Activated naive CD4-positive, alpha-beta T cell treated with anti-CD3 and anti-CD28 coated beads, Interleukin-2, amount 10 ng/mL, durations not matched to agents 7 days and 5 days (primary cell): ENCODE data around the gene FOXS1.

ENCODE experiments used
- CTCF ChIA-PET: fragments of 350-600 bp; sonication (Branson Sonifier 250); formaldehyde crosslinking; loops from one replicate; lab custom pipeline; 2021; ENCODE audit warnings: antibody characterized with exemption; lab: Charles Lee
- DNase-seq: peaks from one replicate; pipeline ENCODE4 v3.0.0-alpha.2; 2020
- H3K27ac Mint-ChIP-seq: one replicate; pipeline ENCODE4 v1.8.0; 2021; ENCODE audit warnings: mild to moderate bottlenecking, moderate library complexity, mixed read lengths
- H3K27me3 Mint-ChIP-seq: one replicate; pipeline ENCODE4 v1.8.0; 2021; ENCODE audit warnings: mild to moderate bottlenecking, mixed read lengths
- H3K36me3 Mint-ChIP-seq: one replicate; pipeline ENCODE4 v1.8.0; 2021; ENCODE audit warnings: mixed read lengths
- H3K4me1 Mint-ChIP-seq: one replicate; pipeline ENCODE4 v1.8.0; 2021; ENCODE audit warnings: mixed read lengths
- H3K4me3 Mint-ChIP-seq: one replicate; pipeline ENCODE4 v1.8.0; 2021; ENCODE audit warnings: mild to moderate bottlenecking, moderate library complexity, mixed read lengths
- H3K9me3 Mint-ChIP-seq: one replicate; pipeline ENCODE4 v1.8.0; 2021; ENCODE audit warnings: mixed read lengths

FOXS1 gene

GRCh38 chr20:31840906-31841816 lies 4.2 kb downstream of the FOXS1 start:
- no peaks in the 10 kb centered on the region for H3K36me3 Mint-ChIP-seq
- no peak overlapping the region for H3K4me3 Mint-ChIP-seq
- H3K27ac Mint-ChIP-seq: no peak overlapping the region
- DNase-seq: no peak
- H3K9me3 Mint-ChIP-seq: no peaks in the 10 kb centered on the region
- CTCF ChIA-PET: interaction anchor here (1.4 to 6.7 kb wide), 2 partner anchors 11 to 18 kb away, joined by 3 to 40 read pairs; no protein-coding TSS in a partner anchor
- peaks cover 10% of the 10 kb centered on the region for H3K27me3 Mint-ChIP-seq
- H3K4me1 Mint-ChIP-seq: peaks cover 6% of the 10 kb centered on the region

- H3K27ac Mint-ChIP-seq: no peak overlapping the region
- H3K36me3 Mint-ChIP-seq: no peaks in the 10 kb centered on the region
- peaks cover 12% of the 10 kb centered on the region for H3K4me1 Mint-ChIP-seq
- H3K4me3 Mint-ChIP-seq: no peak overlapping the region
- DNase-seq: no peak
- CTCF ChIA-PET: interaction anchor here (4.1 to 6.7 kb wide), 2 partner anchors 13 to 16 kb away, joined by 24 to 40 read pairs; no protein-coding TSS in a partner anchor
- H3K27me3 Mint-ChIP-seq: peaks cover 13% of the 10 kb centered on the region
- H3K9me3 Mint-ChIP-seq: no peaks in the 10 kb centered on the region
Measured at GRCh38 chr20:31839782-31840487, 5.5 kb downstream of the FOXS1 start.

GRCh38 chr20:31838646-31839292 lies 6.6 kb downstream of the FOXS1 start:
- Mint-ChIP-seq H3K4me1 (peaks cover 12% of the 10 kb centered on the region), H3K36me3 (no peaks in the 10 kb centered on the region), H3K4me3 (no peak overlapping the region), H3K9me3 (no peaks in the 10 kb centered on the region), H3K27me3 (peaks cover 6% of the 10 kb centered on the region), H3K27ac (no peak overlapping the region)
- CTCF ChIA-PET: interaction anchor here (1.3 to 6.7 kb wide), 5 partner anchors 8 to 193 kb away, joined by 3 to 40 read pairs (median 10); no protein-coding TSS in a partner anchor
- DNase-seq: no peak

- H3K27ac Mint-ChIP-seq: no peak overlapping the region
- H3K4me3 Mint-ChIP-seq: no peak overlapping the region
- H3K9me3 Mint-ChIP-seq: no peaks in the 10 kb centered on the region
- peaks cover 5% of the 10 kb centered on the region for H3K27me3 Mint-ChIP-seq
- H3K36me3 Mint-ChIP-seq: no peaks in the 10 kb centered on the region
- CTCF ChIA-PET: interaction anchor here (1.0 to 6.7 kb wide), 6 partner anchors 9 to 194 kb away, joined by 3 to 40 read pairs (median 7); no protein-coding TSS in a partner anchor
- H3K4me1 Mint-ChIP-seq: peaks cover 12% of the 10 kb centered on the region
- DNase-seq: no peak
Measured at GRCh38 chr20:31837896-31838397, 7.5 kb downstream of the FOXS1 start.

- no peak overlapping the region for H3K4me3 Mint-ChIP-seq
- no peak for DNase-seq
- H3K4me1 Mint-ChIP-seq: peaks cover 12% of the 10 kb centered on the region
- peaks cover 5% of the 10 kb centered on the region for H3K27me3 Mint-ChIP-seq
- no peaks in the 10 kb centered on the region for H3K9me3 Mint-ChIP-seq
- no peak overlapping the region for H3K27ac Mint-ChIP-seq
- CTCF ChIA-PET: interaction anchor here (1.0 to 6.7 kb wide), 7 partner anchors 10 to 195 kb away, joined by 3 to 40 read pairs (median 10); partner anchors contain the start of gene PDRG1
- H3K36me3 Mint-ChIP-seq: no peaks in the 10 kb centered on the region
Measured at GRCh38 chr20:31836853-31837608, 8.4 kb downstream of the FOXS1 start.

GRCh38 chr20:31835977-31836852 lies 9.2 kb downstream of the FOXS1 start:
- DNase-seq: peak; percentile 49
- no peak overlapping the region for H3K4me3 Mint-ChIP-seq

GRCh38 chr20:31835554-31835953 lies 9.8 kb downstream of the FOXS1 start:
- H3K27ac Mint-ChIP-seq: no peak overlapping the region
- no peak for DNase-seq
- CTCF ChIA-PET: interaction anchor here (3.0 to 4.1 kb wide), 2 partner anchors 11 to 12 kb away, joined by 12 to 24 read pairs; no protein-coding TSS in a partner anchor
- no peak overlapping the region for H3K4me3 Mint-ChIP-seq
- no peaks in the 10 kb centered on the region for H3K36me3 Mint-ChIP-seq
- peaks cover 12% of the 10 kb centered on the region for H3K4me1 Mint-ChIP-seq
- H3K27me3 Mint-ChIP-seq: peaks cover 5% of the 10 kb centered on the region
- H3K9me3 Mint-ChIP-seq: no peaks in the 10 kb centered on the region

More at GRCh38 chr20:31835977-31836852, 9.2 kb downstream of the FOXS1 start:
- CTCF ChIA-PET: interaction anchor here (1.3 to 6.7 kb wide), 5 partner anchors 10 to 116 kb away, joined by 5 to 40 read pairs (median 12); partner anchors contain the start of gene PDRG1
- Mint-ChIP-seq H3K27me3 (peaks cover 5% of the 10 kb centered on the region), H3K36me3 (no peaks in the 10 kb centered on the region), H3K9me3 (no peaks in the 10 kb centered on the region), H3K4me1 (peaks cover 12% of the 10 kb centered on the region), H3K27ac (no peak overlapping the region)

- no peaks in the 10 kb centered on the region for H3K9me3 Mint-ChIP-seq
Measured at GRCh38 chr20:31833931-31834521, 11.4 kb downstream of the FOXS1 start.

GRCh38 chr20:31833130-31833930 lies 12.1 kb downstream of the FOXS1 start:
- Mint-ChIP-seq H3K4me1 (peaks cover 12% of the 10 kb centered on the region), H3K9me3 (no peaks in the 10 kb centered on the region), H3K27me3 (peaks cover 5% of the 10 kb centered on the region), H3K4me3 (no peak overlapping the region), H3K27ac (no peak overlapping the region), H3K36me3 (no peaks in the 10 kb centered on the region)
- DNase-seq: peak; percentile 72
- CTCF ChIA-PET: interaction anchor here (0.8 to 1.9 kb wide), 8 partner anchors 9 to 258 kb away, joined by 3 to 9 read pairs (median 3); no protein-coding TSS in a partner anchor

More at GRCh38 chr20:31833931-31834521, 11.4 kb downstream of the FOXS1 start:
- DNase-seq: no peak
- no peaks in the 10 kb centered on the region for H3K36me3 Mint-ChIP-seq
- H3K27ac Mint-ChIP-seq: no peak overlapping the region
- no peak overlapping the region for H3K4me3 Mint-ChIP-seq
- peaks cover 5% of the 10 kb centered on the region for H3K27me3 Mint-ChIP-seq
- H3K4me1 Mint-ChIP-seq: peaks cover 12% of the 10 kb centered on the region
- CTCF ChIA-PET: interaction anchor here (0.8 to 3.0 kb wide), 7 partner anchors 8 to 197 kb away, joined by 3 to 12 read pairs (median 4); no protein-coding TSS in a partner anchor

GRCh38 chr20:31831771-31832306 lies 13.6 kb downstream of the FOXS1 start:
- H3K4me3 Mint-ChIP-seq: no peak overlapping the region
- no peaks in the 10 kb centered on the region for H3K36me3 Mint-ChIP-seq
- H3K9me3 Mint-ChIP-seq: no peaks in the 10 kb centered on the region
- H3K27ac Mint-ChIP-seq: no peak overlapping the region
- DNase-seq: no peak
- CTCF ChIA-PET: interaction anchor here (0.6 to 1.4 kb wide), 3 partner anchors 9 to 259 kb away, joined by 3 read pairs; no protein-coding TSS in a partner anchor
- H3K4me1 Mint-ChIP-seq: peaks cover 12% of the 10 kb centered on the region
- H3K27me3 Mint-ChIP-seq: peaks cover 5% of the 10 kb centered on the region

GRCh38 chr20:31831211-31831610 lies 14.2 kb downstream of the FOXS1 start:
- Mint-ChIP-seq H3K4me1 (peaks cover 6% of the 10 kb centered on the region), H3K4me3 (no peak overlapping the region), H3K9me3 (no peaks in the 10 kb centered on the region), H3K36me3 (no peaks in the 10 kb centered on the region), H3K27ac (no peak overlapping the region), H3K27me3 (peaks cover 3% of the 10 kb centered on the region)
- CTCF ChIA-PET: interaction anchor here (0.6 to 1.1 kb wide), 3 partner anchors 14 to 49 kb away, joined by 3 read pairs; partner anchors contain the start of gene FOXS1
- DNase-seq: no peak
